Endothelial cell of umbilical vein (primary cell): ENCODE measurements around the gene SAMD7. TPM values are rescaled to one million over a fixed set of nuclear protein-coding genes. Genes with fewer than 3 reads are reported as not detected.

Experiments used
- BruUV-seq: library from RNA; stranded (reverse); fragments of 400-500 nt; replicated peaks from 2 replicates; lab custom pipeline; 2021; lab: Mats Ljungman, UMichigan
- CTCF ChIA-PET: fragments of 300-600, 350-600 bp; sonication (Branson Sonifier 250); formaldehyde crosslinking; loops from one replicate; lab custom pipeline; 2021; ENCODE audit warnings: antibody characterized with exemption, inconsistent platforms; lab: Charles Lee
- POLR2A ChIA-PET: fragments of 300-600, 350-600 bp; sonication (Branson Sonifier 250); formaldehyde crosslinking; loops from one replicate; lab custom pipeline; 2021; ENCODE audit warnings: antibody characterized with exemption, inconsistent platforms; lab: Charles Lee
- DNase-seq: peaks from one replicate; pipeline ENCODE4 v3.0.0-alpha.2; 2011; ENCODE audit warnings: low read depth, low spot score
- FAIRE-seq: peaks from 2 replicates; lab custom pipeline; 2011; peaks lifted over from hg19 to GRCh38; lab: Jason Lieb, UNC
- H2AFZ ChIP-seq: 2 replicates; pipeline ENCODE4 v1.6.0; 2012; ENCODE audit warnings: low read depth, low read length, control low read depth, inconsistent platforms
- H3K27ac ChIP-seq: 2 replicates; pipeline ENCODE4 v1.5.1; 2011; ENCODE audit warnings: low read depth, mild to moderate bottlenecking, control low read depth, low read length, moderate library complexity; ENCODE audit not compliant: insufficient read depth
- H3K27me3 ChIP-seq, 2 experiments: 2 replicates each; pipeline versions ENCODE4 v1.6.0 to v1.6.1; 2011; ENCODE audit warnings: low read length in 2 of 2, mixed read lengths in 1 of 2; ENCODE audit not compliant: control insufficient read depth in 2 of 2, insufficient read depth in 2 of 2
- H3K36me3 ChIP-seq, 2 experiments: 2 replicates in 1 of 2; 3 replicates in 1 of 2; pipeline ENCODE4 v1.5.1; 2011; ENCODE audit warnings: low read length in 2 of 2, mild to moderate bottlenecking in 1 of 2, moderate library complexity in 1 of 2; ENCODE audit not compliant: control insufficient read depth in 2 of 2, insufficient read depth in 2 of 2; ENCODE audit errors: extremely low read depth in 1 of 2
- H3K4me1 ChIP-seq: 3 replicates; pipeline ENCODE4 v1.5.1; 2011; ENCODE audit warnings: mild to moderate bottlenecking, low read length; ENCODE audit not compliant: control insufficient read depth, insufficient read depth; ENCODE audit errors: extremely low read depth
- H3K4me2 ChIP-seq: 2 replicates; pipeline ENCODE4 v1.6.1; 2011; ENCODE audit warnings: low read length, control low read depth, mixed read lengths; ENCODE audit not compliant: insufficient read depth
- H3K4me3 ChIP-seq, 3 experiments: fragments of 200-600 bp in 1 of 3; sonication (generic), shearing (Covaris generic) in 1 of 3; replicated peaks in 1 of 3; 2 replicates each; pipeline ENCODE4 v1.5.1; 2011 to 2016; ENCODE audit warnings: control low read depth in 3 of 3, low read length in 3 of 3, mild to moderate bottlenecking in 2 of 3, inconsistent platforms in 1 of 3, low read depth in 1 of 3, moderate library complexity in 1 of 3; ENCODE audit not compliant: insufficient read depth in 1 of 3
- H3K79me2 ChIP-seq: 2 replicates; pipeline ENCODE4 v1.6.0; 2012; ENCODE audit warnings: low read length, inconsistent platforms; ENCODE audit not compliant: control insufficient read depth, insufficient read depth
- H3K9ac ChIP-seq: replicated peaks from 2 replicates; pipeline ENCODE3; 2011; ENCODE audit warnings: low read length, control low read depth; ENCODE audit not compliant: insufficient read depth; ENCODE audit errors: extremely low read depth
- H3K9me1 ChIP-seq: replicated peaks from 3 replicates; pipeline ENCODE4 v1.6.0; 2011; ENCODE audit warnings: mild to moderate bottlenecking, low read length; ENCODE audit not compliant: control insufficient read depth, insufficient read depth; ENCODE audit errors: extremely low read depth
- H3K9me3 ChIP-seq: replicated peaks from 2 replicates; pipeline ENCODE4 v1.5.1; 2012; ENCODE audit warnings: low read length, inconsistent platforms; ENCODE audit not compliant: control insufficient read depth, insufficient read depth
- H4K20me1 ChIP-seq: replicated peaks from 2 replicates; pipeline ENCODE3; 2011; ENCODE audit warnings: mild to moderate bottlenecking, low read length; ENCODE audit not compliant: control insufficient read depth, insufficient read depth; ENCODE audit errors: extremely low read depth
- EZH2 ChIP-seq: IDR thresholded peaks from 2 replicates; pipeline ENCODE4 v1.6.1; 2012; ENCODE audit warnings: borderline replicate concordance, low read depth, mild to moderate bottlenecking, moderate library complexity, low read length, inconsistent platforms; ENCODE audit not compliant: severe bottlenecking
- FOS ChIP-seq: IDR thresholded peaks from 2 replicates; pipeline ENCODE4 v1.6.1; 2011; ENCODE audit warnings: mild to moderate bottlenecking, low read length, moderate library complexity, borderline replicate concordance; ENCODE audit not compliant: insufficient read depth
- GATA2 ChIP-seq: IDR thresholded peaks from 2 replicates; pipeline ENCODE4 v1.7.0; 2011; ENCODE audit warnings: low read depth, mild to moderate bottlenecking, moderate library complexity, mixed read lengths, low read length; ENCODE audit not compliant: insufficient read length, insufficient read depth
- JUN ChIP-seq: IDR thresholded peaks from 2 replicates; pipeline ENCODE4 v1.6.1; 2011; ENCODE audit warnings: borderline replicate concordance, low read depth; ENCODE audit not compliant: insufficient read length, insufficient read depth
- MYC ChIP-seq: IDR thresholded peaks from one replicate; pipeline ENCODE4 v1.6.1; 2011; ENCODE audit warnings: mild to moderate bottlenecking, low read depth, low read length
- POLR2A ChIP-seq: IDR thresholded peaks from 2 replicates; pipeline ENCODE4 v1.6.1; 2012; ENCODE audit warnings: low read depth, mild to moderate bottlenecking, control low read depth, low read length
- POLR2AphosphoS5 ChIP-seq: IDR thresholded peaks from 2 replicates; pipeline ENCODE4 v1.6.1; 2012; ENCODE audit warnings: low read depth, mild to moderate bottlenecking, control low read depth, low read length, moderate library complexity; ENCODE audit not compliant: insufficient read depth
- dilution Hi-C: fragments of 300-500 bp; cut with MboI; formaldehyde crosslinking; loops from one replicate; pipeline ENCODE4 v1.15.0; 2019; ENCODE audit warnings: low sequenced_read_pairs; ENCODE audit not compliant: extremely low pct_ligation_motif_present
- intact Hi-C: fragments of 100-400 bp; cut with micrococcal nuclease; formaldehyde crosslinking; loops from one replicate; pipeline ENCODE4 v1.10.0; 2022
- polyA plus RNA-seq, 4 experiments: library from polyadenylated mRNA; depleted of rRNA in 3 of 4; stranded (reverse) in 3 of 4; unstranded in 1 of 4; fragments of >200 nt; gene quantifications; 2 replicates each; pipeline versions ENCODE4 v1.2.1 to v1.2.3, GENCODE V29; 2011 to 2012; ENCODE audit warnings: missing spikeins in 1 of 4
- total RNA-seq: library from RNA; stranded (reverse); gene quantifications from 2 replicates; pipeline ENCODE4 v1.2.3, GENCODE V29; 2021
- TF ChIP-seq, protein P1 (sequence below): IDR thresholded peaks from 2 replicates; pipeline ENCODE4 v1.6.1; 2011; ENCODE audit not compliant: insufficient read depth, insufficient read length
- TF ChIP-seq, protein P2 (sequence below), 2 donors: IDR thresholded peaks; 1 replicate in 1 of 2; 2 replicates in 1 of 2; pipeline ENCODE4 v1.5.1; 2011; ENCODE audit warnings: low read length in 2 of 2, mild to moderate bottlenecking in 2 of 2, moderate library complexity in 2 of 2, control low read depth in 1 of 2, inconsistent platforms in 1 of 2, low read depth in 1 of 2; ENCODE audit not compliant: insufficient read depth in 1 of 2; ENCODE audit errors: extremely low read depth in 1 of 2

The SAMD7 gene
- total and polyA plus RNA-seq, 2 donors (not counting 3 experiments of a cell fraction or from before 2014, with no cell fraction given), result not detected

DNA sequence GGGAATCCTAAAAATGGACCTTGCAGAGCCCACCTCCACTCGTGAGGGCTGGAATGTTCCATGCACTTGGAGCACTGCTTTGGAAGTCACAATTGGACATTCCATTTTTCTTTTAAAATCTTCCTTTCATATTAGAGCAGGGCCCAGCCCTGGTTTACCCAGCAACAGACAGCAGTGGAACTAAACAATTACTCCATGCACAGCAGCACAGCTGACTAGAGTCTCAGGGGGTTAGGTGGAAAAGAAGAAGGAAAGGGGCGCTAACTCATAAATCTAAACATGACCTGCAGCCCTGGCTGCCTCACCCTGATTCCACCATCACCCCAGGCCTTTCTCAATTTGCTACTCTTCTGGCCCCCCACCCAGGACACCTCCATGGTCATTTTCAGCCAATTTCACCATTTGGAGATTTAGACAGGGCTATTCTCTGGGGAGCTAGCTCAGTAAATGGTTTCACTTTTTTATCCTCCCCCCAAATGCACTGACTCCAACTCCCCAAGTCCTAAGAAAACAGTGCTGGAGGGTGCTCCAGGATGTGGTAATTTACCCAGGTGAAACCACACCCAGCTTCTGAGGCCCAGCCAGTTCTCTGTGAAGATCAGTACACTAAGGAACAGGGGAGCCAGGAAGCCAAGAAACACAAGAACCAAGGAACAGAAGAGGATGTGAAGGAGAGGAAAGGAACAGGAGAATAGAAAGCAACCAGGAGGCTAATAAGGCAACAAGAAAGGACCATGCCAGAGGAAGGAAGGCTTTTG is 40.1 kb upstream of the SAMD7 start:
- no peak for DNase-seq
- intact Hi-C loops, result no loop called here
- TF ChIP-seq EZH2 (no peak), JUN (no peak), POLR2A (no peak), FOS (no peak), MYC (no peak), GATA2 (no peak), POLR2AphosphoS5 (no peak)
- TF ChIP-seq, protein P1, sequence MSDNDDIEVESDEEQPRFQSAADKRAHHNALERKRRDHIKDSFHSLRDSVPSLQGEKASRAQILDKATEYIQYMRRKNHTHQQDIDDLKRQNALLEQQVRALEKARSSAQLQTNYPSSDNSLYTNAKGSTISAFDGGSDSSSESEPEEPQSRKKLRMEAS, result no peak
- TF ChIP-seq, protein P2, sequence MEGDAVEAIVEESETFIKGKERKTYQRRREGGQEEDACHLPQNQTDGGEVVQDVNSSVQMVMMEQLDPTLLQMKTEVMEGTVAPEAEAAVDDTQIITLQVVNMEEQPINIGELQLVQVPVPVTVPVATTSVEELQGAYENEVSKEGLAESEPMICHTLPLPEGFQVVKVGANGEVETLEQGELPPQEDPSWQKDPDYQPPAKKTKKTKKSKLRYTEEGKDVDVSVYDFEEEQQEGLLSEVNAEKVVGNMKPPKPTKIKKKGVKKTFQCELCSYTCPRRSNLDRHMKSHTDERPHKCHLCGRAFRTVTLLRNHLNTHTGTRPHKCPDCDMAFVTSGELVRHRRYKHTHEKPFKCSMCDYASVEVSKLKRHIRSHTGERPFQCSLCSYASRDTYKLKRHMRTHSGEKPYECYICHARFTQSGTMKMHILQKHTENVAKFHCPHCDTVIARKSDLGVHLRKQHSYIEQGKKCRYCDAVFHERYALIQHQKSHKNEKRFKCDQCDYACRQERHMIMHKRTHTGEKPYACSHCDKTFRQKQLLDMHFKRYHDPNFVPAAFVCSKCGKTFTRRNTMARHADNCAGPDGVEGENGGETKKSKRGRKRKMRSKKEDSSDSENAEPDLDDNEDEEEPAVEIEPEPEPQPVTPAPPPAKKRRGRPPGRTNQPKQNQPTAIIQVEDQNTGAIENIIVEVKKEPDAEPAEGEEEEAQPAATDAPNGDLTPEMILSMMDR (IDR thresholded peaks at IDR 0.05; ENCODE audit: extremely low read depth in 1 of 2, insufficient read depth in 1 of 2, low read depth in 1 of 2, low read length in 2 of 2), result no peak
- Histone ChIP-seq H3K9me3 (no peaks in the 10 kb centered on the region), H3K4me3 (no peak overlapping the region), H2AFZ (no peak overlapping the region), H3K9ac (no peak overlapping the region), H3K9me1 (no peaks in the 10 kb centered on the region), H3K27ac (no peak overlapping the region), H3K36me3 (no peaks in the 10 kb centered on the region), H3K79me2 (no peaks in the 10 kb centered on the region), H3K4me1 (no peaks in the 10 kb centered on the region), H4K20me1 (no peaks in the 10 kb centered on the region), H3K27me3 (peaks cover 7 to 8% of the 10 kb centered on the region in 2 experiments), H3K4me2 (no peak overlapping the region)
- no peak for FAIRE-seq
- POLR2A ChIA-PET, result no interaction called here
- dilution Hi-C loops, result no loop called here
- CTCF ChIA-PET, result interaction anchor here (2.7 kb wide), 1 partner anchor 9 kb away, joined by 13 read pairs; no protein-coding TSS in a partner anchor
- BruUV-seq, result no TSS peak
